Endothelial cell of umbilical vein (primary cell): ENCODE data around the gene FUT4. TPM values are rescaled to one million over a fixed set of nuclear protein-coding genes. Genes with fewer than 3 reads are reported as not detected.

Source experiments
- BruUV-seq: library from RNA; stranded (reverse); fragments of 400-500 nt; replicated peaks from 2 replicates; lab custom pipeline; 2021; lab: Mats Ljungman, UMichigan
- CTCF ChIA-PET: fragments of 300-600, 350-600 bp; sonication (Branson Sonifier 250); formaldehyde crosslinking; loops from one replicate; lab custom pipeline; 2021; ENCODE audit warnings: antibody characterized with exemption, inconsistent platforms; lab: Charles Lee
- POLR2A ChIA-PET: fragments of 300-600, 350-600 bp; sonication (Branson Sonifier 250); formaldehyde crosslinking; loops from one replicate; lab custom pipeline; 2021; ENCODE audit warnings: antibody characterized with exemption, inconsistent platforms; lab: Charles Lee
- DNase-seq: peaks from one replicate; pipeline ENCODE4 v3.0.0-alpha.2; 2011; ENCODE audit warnings: low read depth, low spot score
- FAIRE-seq: peaks from 2 replicates; lab custom pipeline; 2011; peaks lifted over from hg19 to GRCh38; lab: Jason Lieb, UNC
- H2AFZ ChIP-seq: 2 replicates; pipeline ENCODE4 v1.6.0; 2012; ENCODE audit warnings: low read depth, low read length, control low read depth, inconsistent platforms
- H3K27ac ChIP-seq: 2 replicates; pipeline ENCODE4 v1.5.1; 2011; ENCODE audit warnings: low read depth, mild to moderate bottlenecking, control low read depth, low read length, moderate library complexity; ENCODE audit not compliant: insufficient read depth
- H3K27me3 ChIP-seq, 2 experiments: 2 replicates each; pipeline versions ENCODE4 v1.6.0 to v1.6.1; 2011; ENCODE audit warnings: low read length in 2 of 2, mixed read lengths in 1 of 2; ENCODE audit not compliant: control insufficient read depth in 2 of 2, insufficient read depth in 2 of 2
- H3K36me3 ChIP-seq, 2 experiments: 2 replicates in 1 of 2; 3 replicates in 1 of 2; pipeline ENCODE4 v1.5.1; 2011; ENCODE audit warnings: low read length in 2 of 2, mild to moderate bottlenecking in 1 of 2, moderate library complexity in 1 of 2; ENCODE audit not compliant: control insufficient read depth in 2 of 2, insufficient read depth in 2 of 2; ENCODE audit errors: extremely low read depth in 1 of 2
- H3K4me1 ChIP-seq: 3 replicates; pipeline ENCODE4 v1.5.1; 2011; ENCODE audit warnings: mild to moderate bottlenecking, low read length; ENCODE audit not compliant: control insufficient read depth, insufficient read depth; ENCODE audit errors: extremely low read depth
- H3K4me2 ChIP-seq: 2 replicates; pipeline ENCODE4 v1.6.1; 2011; ENCODE audit warnings: low read length, control low read depth, mixed read lengths; ENCODE audit not compliant: insufficient read depth
- H3K4me3 ChIP-seq, 3 experiments: fragments of 200-600 bp in 1 of 3; sonication (generic), shearing (Covaris generic) in 1 of 3; replicated peaks in 1 of 3; 2 replicates each; pipeline ENCODE4 v1.5.1; 2011 to 2016; ENCODE audit warnings: control low read depth in 3 of 3, low read length in 3 of 3, mild to moderate bottlenecking in 2 of 3, inconsistent platforms in 1 of 3, low read depth in 1 of 3, moderate library complexity in 1 of 3; ENCODE audit not compliant: insufficient read depth in 1 of 3
- H3K79me2 ChIP-seq: 2 replicates; pipeline ENCODE4 v1.6.0; 2012; ENCODE audit warnings: low read length, inconsistent platforms; ENCODE audit not compliant: control insufficient read depth, insufficient read depth
- H3K9ac ChIP-seq: replicated peaks from 2 replicates; pipeline ENCODE3; 2011; ENCODE audit warnings: low read length, control low read depth; ENCODE audit not compliant: insufficient read depth; ENCODE audit errors: extremely low read depth
- H3K9me1 ChIP-seq: replicated peaks from 3 replicates; pipeline ENCODE4 v1.6.0; 2011; ENCODE audit warnings: mild to moderate bottlenecking, low read length; ENCODE audit not compliant: control insufficient read depth, insufficient read depth; ENCODE audit errors: extremely low read depth
- H3K9me3 ChIP-seq: replicated peaks from 2 replicates; pipeline ENCODE4 v1.5.1; 2012; ENCODE audit warnings: low read length, inconsistent platforms; ENCODE audit not compliant: control insufficient read depth, insufficient read depth
- H4K20me1 ChIP-seq: replicated peaks from 2 replicates; pipeline ENCODE3; 2011; ENCODE audit warnings: mild to moderate bottlenecking, low read length; ENCODE audit not compliant: control insufficient read depth, insufficient read depth; ENCODE audit errors: extremely low read depth
- EZH2 ChIP-seq: IDR thresholded peaks from 2 replicates; pipeline ENCODE4 v1.6.1; 2012; ENCODE audit warnings: borderline replicate concordance, low read depth, mild to moderate bottlenecking, moderate library complexity, low read length, inconsistent platforms; ENCODE audit not compliant: severe bottlenecking
- FOS ChIP-seq: IDR thresholded peaks from 2 replicates; pipeline ENCODE4 v1.6.1; 2011; ENCODE audit warnings: mild to moderate bottlenecking, low read length, moderate library complexity, borderline replicate concordance; ENCODE audit not compliant: insufficient read depth
- GATA2 ChIP-seq: IDR thresholded peaks from 2 replicates; pipeline ENCODE4 v1.7.0; 2011; ENCODE audit warnings: low read depth, mild to moderate bottlenecking, moderate library complexity, mixed read lengths, low read length; ENCODE audit not compliant: insufficient read length, insufficient read depth
- JUN ChIP-seq: IDR thresholded peaks from 2 replicates; pipeline ENCODE4 v1.6.1; 2011; ENCODE audit warnings: borderline replicate concordance, low read depth; ENCODE audit not compliant: insufficient read length, insufficient read depth
- MYC ChIP-seq: IDR thresholded peaks from one replicate; pipeline ENCODE4 v1.6.1; 2011; ENCODE audit warnings: mild to moderate bottlenecking, low read depth, low read length
- POLR2A ChIP-seq: IDR thresholded peaks from 2 replicates; pipeline ENCODE4 v1.6.1; 2012; ENCODE audit warnings: low read depth, mild to moderate bottlenecking, control low read depth, low read length
- POLR2AphosphoS5 ChIP-seq: IDR thresholded peaks from 2 replicates; pipeline ENCODE4 v1.6.1; 2012; ENCODE audit warnings: low read depth, mild to moderate bottlenecking, control low read depth, low read length, moderate library complexity; ENCODE audit not compliant: insufficient read depth
- dilution Hi-C: fragments of 300-500 bp; cut with MboI; formaldehyde crosslinking; loops from one replicate; pipeline ENCODE4 v1.15.0; 2019; ENCODE audit warnings: low sequenced_read_pairs; ENCODE audit not compliant: extremely low pct_ligation_motif_present
- intact Hi-C: fragments of 100-400 bp; cut with micrococcal nuclease; formaldehyde crosslinking; loops from one replicate; pipeline ENCODE4 v1.10.0; 2022
- polyA plus RNA-seq, 4 experiments: library from polyadenylated mRNA; depleted of rRNA in 3 of 4; stranded (reverse) in 3 of 4; unstranded in 1 of 4; fragments of >200 nt; gene quantifications; 2 replicates each; pipeline versions ENCODE4 v1.2.1 to v1.2.3, GENCODE V29; 2011 to 2012; ENCODE audit warnings: missing spikeins in 1 of 4
- total RNA-seq: library from RNA; stranded (reverse); gene quantifications from 2 replicates; pipeline ENCODE4 v1.2.3, GENCODE V29; 2021
- TF ChIP-seq, protein P1 (sequence below), 2 donors: IDR thresholded peaks; 1 replicate in 1 of 2; 2 replicates in 1 of 2; pipeline ENCODE4 v1.5.1; 2011; ENCODE audit warnings: low read length in 2 of 2, mild to moderate bottlenecking in 2 of 2, moderate library complexity in 2 of 2, control low read depth in 1 of 2, inconsistent platforms in 1 of 2, low read depth in 1 of 2; ENCODE audit not compliant: insufficient read depth in 1 of 2; ENCODE audit errors: extremely low read depth in 1 of 2
- TF ChIP-seq, protein P2 (sequence below): IDR thresholded peaks from 2 replicates; pipeline ENCODE4 v1.6.1; 2011; ENCODE audit not compliant: insufficient read depth, insufficient read length

Gene FUT4
- total and polyA plus RNA-seq, 2 donors (not counting 3 experiments of a cell fraction or from before 2014, with no cell fraction given), result 2.4 to 5.3 TPM

DNA sequence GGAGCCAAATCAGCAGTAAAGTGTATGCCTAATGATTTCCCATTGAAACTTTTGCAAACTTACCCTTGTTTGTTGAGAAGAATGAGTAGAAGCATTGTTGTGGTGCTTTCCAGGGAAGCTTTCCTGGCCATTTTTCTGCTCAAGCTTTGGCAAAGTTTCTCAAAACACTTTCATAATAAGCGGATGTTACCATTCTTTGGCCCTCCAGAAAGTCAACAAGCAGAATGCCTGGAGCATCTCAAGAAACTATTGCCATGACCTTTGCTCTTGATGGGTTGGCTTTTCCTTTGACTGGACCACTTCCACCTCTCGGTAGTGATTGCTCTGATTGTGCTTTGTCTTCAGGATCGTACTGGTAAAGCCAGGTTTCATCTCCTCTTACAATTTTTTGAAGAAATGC is 34.1 kb downstream of the FUT4 start:
- ChIA-PET POLR2A (no interaction called here), CTCF (no interaction called here)
- H4K20me1 ChIP-seq, result no peaks in the 10 kb centered on the region
- no peak overlapping the region for H2AFZ ChIP-seq
- TF ChIP-seq JUN (no peak), POLR2AphosphoS5 (no peak), POLR2A (no peak), FOS (no peak), EZH2 (no peak), MYC (no peak), GATA2 (no peak)
- TF ChIP-seq, protein P1, sequence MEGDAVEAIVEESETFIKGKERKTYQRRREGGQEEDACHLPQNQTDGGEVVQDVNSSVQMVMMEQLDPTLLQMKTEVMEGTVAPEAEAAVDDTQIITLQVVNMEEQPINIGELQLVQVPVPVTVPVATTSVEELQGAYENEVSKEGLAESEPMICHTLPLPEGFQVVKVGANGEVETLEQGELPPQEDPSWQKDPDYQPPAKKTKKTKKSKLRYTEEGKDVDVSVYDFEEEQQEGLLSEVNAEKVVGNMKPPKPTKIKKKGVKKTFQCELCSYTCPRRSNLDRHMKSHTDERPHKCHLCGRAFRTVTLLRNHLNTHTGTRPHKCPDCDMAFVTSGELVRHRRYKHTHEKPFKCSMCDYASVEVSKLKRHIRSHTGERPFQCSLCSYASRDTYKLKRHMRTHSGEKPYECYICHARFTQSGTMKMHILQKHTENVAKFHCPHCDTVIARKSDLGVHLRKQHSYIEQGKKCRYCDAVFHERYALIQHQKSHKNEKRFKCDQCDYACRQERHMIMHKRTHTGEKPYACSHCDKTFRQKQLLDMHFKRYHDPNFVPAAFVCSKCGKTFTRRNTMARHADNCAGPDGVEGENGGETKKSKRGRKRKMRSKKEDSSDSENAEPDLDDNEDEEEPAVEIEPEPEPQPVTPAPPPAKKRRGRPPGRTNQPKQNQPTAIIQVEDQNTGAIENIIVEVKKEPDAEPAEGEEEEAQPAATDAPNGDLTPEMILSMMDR (IDR thresholded peaks at IDR 0.05; ENCODE audit: extremely low read depth in 1 of 2, insufficient read depth in 1 of 2, low read depth in 1 of 2, low read length in 2 of 2), result no peak
- TF ChIP-seq, protein P2, sequence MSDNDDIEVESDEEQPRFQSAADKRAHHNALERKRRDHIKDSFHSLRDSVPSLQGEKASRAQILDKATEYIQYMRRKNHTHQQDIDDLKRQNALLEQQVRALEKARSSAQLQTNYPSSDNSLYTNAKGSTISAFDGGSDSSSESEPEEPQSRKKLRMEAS, result no peak
- H3K9me1 ChIP-seq, result no peaks in the 10 kb centered on the region
- H3K36me3 ChIP-seq, result no peaks in the 10 kb centered on the region
- no peak overlapping the region for H3K9ac ChIP-seq
- H3K9me3 ChIP-seq, result no peaks in the 10 kb centered on the region
- dilution Hi-C loops, result no loop called here
- H3K79me2 ChIP-seq, result no peaks in the 10 kb centered on the region
- intact Hi-C loops, result no loop called here
- H3K4me3 ChIP-seq, result no peak overlapping the region
- no TSS peak for BruUV-seq
- peaks cover 5% of the 10 kb centered on the region for H3K4me1 ChIP-seq
- no peak overlapping the region for H3K27ac ChIP-seq
- peak; percentile 38 for FAIRE-seq
- H3K27me3 ChIP-seq, result no peaks in the 10 kb centered on the region
- no peak overlapping the region for H3K4me2 ChIP-seq
- no peak for DNase-seq
